ENCODE measurements around the gene HILPDA.
"Not testable (repeated sequence)": the region's sequence is repeated elsewhere in the genome, so short reads cannot be mapped to it uniquely, and the experiment has no call there.

The HILPDA gene

GRCh38 chr7:128505416-128505815, 49.7 kb downstream of the HILPDA start:
- H3K27me3 ChIP-seq (ENCODE audit: control insufficient read depth, insufficient read depth, low read length); H3K4me3 ChIP-seq (ENCODE audit: low read length); H3K9ac ChIP-seq (ENCODE audit: low read length): not testable (repeated sequence)

GRCh38 chr7:128506819-128507218, 51.1 kb downstream of the HILPDA start:
- H3K9ac ChIP-seq (ENCODE audit: low read length) = not testable (repeated sequence)

More at GRCh38 chr7:128505416-128505815, 49.7 kb downstream of the HILPDA start:
- not testable (repeated sequence) for H3K36me3 ChIP-seq (ENCODE audit: control insufficient read depth, insufficient read depth, low read length); H3K27ac ChIP-seq (ENCODE audit: low read depth, low read length); H3K4me1 ChIP-seq (ENCODE audit: control insufficient read depth, insufficient read depth, low read length)

DNA sequence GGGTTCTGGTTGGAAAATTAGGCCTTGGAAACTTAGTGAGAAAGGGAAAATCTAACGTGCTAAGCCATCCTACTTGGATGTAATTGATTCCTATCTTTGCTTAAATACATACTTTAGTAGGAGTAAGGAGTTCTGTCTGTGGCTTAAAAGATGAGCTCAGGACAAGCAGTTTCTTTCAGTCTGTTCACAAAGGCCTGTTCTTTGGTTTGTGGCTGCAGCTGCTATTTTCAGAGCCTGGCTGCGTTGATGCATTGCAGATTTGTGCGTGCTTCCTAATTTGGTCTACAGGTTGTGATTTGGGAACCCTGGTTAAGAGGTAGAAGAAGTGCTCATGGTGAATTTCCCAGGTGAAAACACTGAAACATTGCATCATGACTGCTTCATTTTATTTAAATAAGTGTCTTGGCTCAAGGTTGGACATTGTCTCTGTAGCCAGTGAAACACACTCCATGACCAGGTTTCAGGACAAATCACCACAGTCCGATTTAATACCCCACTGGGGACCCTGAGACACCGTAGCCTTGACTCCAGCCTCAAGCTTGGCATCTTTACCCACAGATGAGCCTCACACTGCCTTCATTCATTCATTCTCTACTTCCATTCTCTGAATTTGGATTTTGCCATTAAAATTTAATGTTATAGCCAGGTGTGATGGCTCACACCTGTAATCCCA, 51.8 kb downstream of the HILPDA start:
- not testable (repeated sequence) for H3K4me1 ChIP-seq (ENCODE audit: control insufficient read depth, insufficient read depth, low read length); H3K27me3 ChIP-seq (ENCODE audit: control insufficient read depth, insufficient read depth, low read length); H3K27ac ChIP-seq (ENCODE audit: low read depth, low read length); H3K4me3 ChIP-seq (ENCODE audit: low read length); H3K36me3 ChIP-seq (ENCODE audit: control insufficient read depth, insufficient read depth, low read length); H3K9ac ChIP-seq (ENCODE audit: low read length)

More at GRCh38 chr7:128506819-128507218, 51.1 kb downstream of the HILPDA start:
- not testable (repeated sequence) for H3K36me3 ChIP-seq (ENCODE audit: control insufficient read depth, insufficient read depth, low read length); H3K27ac ChIP-seq (ENCODE audit: low read depth, low read length); H3K4me3 ChIP-seq (ENCODE audit: low read length); H3K27me3 ChIP-seq (ENCODE audit: control insufficient read depth, insufficient read depth, low read length); H3K4me1 ChIP-seq (ENCODE audit: control insufficient read depth, insufficient read depth, low read length)

All from rectal smooth muscle tissue (tissue), 1 donor.